Esophagus squamous epithelium (tissue), 4 donors: ENCODE results near the gene SPSB3.

Source experiments
- CTCF ChIP-seq, 6 experiments: fragments of 450-650 bp in 4 of 6; fragments of 200-600 bp in 2 of 6; sonication (generic) in 2 of 6; IDR thresholded peaks; one replicate each; pipeline ENCODE4 v1.5.1; 2016 to 2019; ENCODE audit warnings: antibody characterized with exemption in 6 of 6, mild to moderate bottlenecking in 4 of 6, moderate library complexity in 4 of 6
- POLR2A ChIP-seq, 4 donors: fragments of 450-650 bp; IDR thresholded peaks; one replicate each; pipeline ENCODE4 v1.6.1; 2017; ENCODE audit warnings: antibody characterized with exemption in 4 of 4, mild to moderate bottlenecking in 4 of 4, moderate library complexity in 3 of 4

GRCh38 chr16:1762879-1763520, 19.4 kb downstream of the SPSB3 start:
- no peak for TF ChIP-seq CTCF (IDR thresholded peaks at IDR 0.05)
- no peak for TF ChIP-seq POLR2A (IDR thresholded peaks at IDR 0.05)
